ACHN (cell line): Measurements from ENCODE around the gene EPHA2.
A peak's percentile ranks its signal among the peaks of the same experiment; 100 is the strongest.

Experiments
- DNase-seq: peaks from one replicate; pipeline ENCODE4 v3.0.0-alpha.2; 2015
- in situ Hi-C: cut with HindIII; loops from 2 replicates; pipeline ENCODE4 v1.10.0; 2017; ENCODE audit warnings: low sequenced_read_pairs, low pct_ligation_motif_present, low pct_unique_long_range_greater_than_20kb

Gene EPHA2

GRCh38 chr1:16143566-16144324 is 12.1 kb downstream of the EPHA2 start:
- in situ Hi-C loops: no loop called here
- DNase-seq: no peak

- no peak for DNase-seq
- in situ Hi-C loops: no loop called here
Measured at GRCh38 chr1:16143005-16143565, 12.8 kb downstream of the EPHA2 start.

GRCh38 chr1:16142383-16142995 is 13.4 kb downstream of the EPHA2 start:
- DNase-seq: no peak
- in situ Hi-C loops: no loop called here

- in situ Hi-C loops: no loop called here
Measured at GRCh38 chr1:16141573-16142336, 14.1 kb downstream of the EPHA2 start.

GRCh38 chr1:16140068-16140596 is 15.7 kb downstream of the EPHA2 start:
- in situ Hi-C loops: no loop called here
- no peak for DNase-seq

More at GRCh38 chr1:16141573-16142336, 14.1 kb downstream of the EPHA2 start:
- no peak for DNase-seq

- peak; percentile 91 for DNase-seq
- in situ Hi-C loops: no loop called here
Measured at GRCh38 chr1:16139473-16139962, 16.4 kb downstream of the EPHA2 start.

GRCh38 chr1:16138772-16139221 is 17.1 kb downstream of the EPHA2 start:
- in situ Hi-C loops: no loop called here
- no peak for DNase-seq

- no peak for DNase-seq
- in situ Hi-C loops: no loop called here
Measured at GRCh38 chr1:16137890-16138467, 17.9 kb downstream of the EPHA2 start.

- in situ Hi-C loops: no loop called here
- no peak for DNase-seq
Measured at GRCh38 chr1:16135501-16135900, 20.4 kb downstream of the EPHA2 start.

GRCh38 chr1:16134906-16135305 is 21.0 kb downstream of the EPHA2 start:
- DNase-seq: no peak
- in situ Hi-C loops: no loop called here

- DNase-seq: no peak
- in situ Hi-C loops: no loop called here
Measured at GRCh38 chr1:16134066-16134801, 21.6 kb downstream of the EPHA2 start.

GRCh38 chr1:16133007-16133961 is 22.6 kb downstream of the EPHA2 start:
- no peak for DNase-seq
- in situ Hi-C loops: no loop called here

GRCh38 chr1:16132325-16132785 is 23.5 kb downstream of the EPHA2 start:
- DNase-seq: no peak
- in situ Hi-C loops: no loop called here

GRCh38 chr1:16131636-16132324 is 24.1 kb downstream of the EPHA2 start:
- DNase-seq: no peak
- in situ Hi-C loops: no loop called here

- DNase-seq: no peak
- in situ Hi-C loops: no loop called here
Measured at GRCh38 chr1:16130827-16131226, 25.0 kb downstream of the EPHA2 start.

- no peak for DNase-seq
- in situ Hi-C loops: no loop called here
Measured at GRCh38 chr1:16129921-16130543, 25.8 kb downstream of the EPHA2 start.
